Measurements from ENCODE around the gene HOXA4.

DNA sequence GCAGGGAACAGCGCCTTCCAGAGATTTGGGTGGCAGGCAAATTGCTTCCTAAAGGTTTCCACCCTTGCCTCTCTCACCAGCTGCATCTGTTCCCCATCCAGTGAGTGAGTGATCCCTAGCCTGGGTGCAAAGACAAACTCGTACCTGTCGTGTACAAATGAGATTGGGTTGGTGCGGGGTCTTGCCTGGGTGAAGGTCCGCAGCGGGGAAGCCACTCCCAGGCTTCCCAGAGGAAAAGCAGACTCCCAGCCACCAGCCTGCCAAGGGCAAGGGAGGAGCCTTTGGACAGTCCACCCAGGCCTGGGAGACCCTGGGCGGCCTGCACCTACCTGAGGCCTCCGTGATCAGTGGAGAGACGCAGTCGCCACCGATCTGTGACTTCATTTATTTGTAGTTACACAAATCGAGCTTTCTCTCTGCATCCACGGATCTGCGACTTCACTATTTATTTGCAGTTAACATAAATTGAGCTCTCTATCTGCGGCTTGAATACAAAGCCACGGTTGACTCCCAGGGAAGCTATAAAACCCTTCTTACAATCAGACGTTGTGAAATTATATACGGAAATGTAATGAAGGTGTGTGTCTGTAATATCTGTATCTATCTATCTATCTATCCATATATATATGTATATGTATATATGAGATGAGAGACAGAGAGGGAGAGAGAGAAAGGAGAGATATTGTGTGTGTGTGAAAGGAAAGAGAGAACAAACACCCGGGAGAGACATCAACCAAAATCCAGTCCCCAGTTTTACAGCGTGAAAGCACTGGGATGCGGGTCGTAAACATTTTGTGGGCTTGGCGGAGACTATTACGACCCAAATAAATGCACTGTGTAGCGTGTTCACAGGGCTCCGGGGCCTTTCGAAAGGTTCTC is 28.9 kb upstream of the HOXA4 start:
- TF ChIP-seq, protein P1, sequence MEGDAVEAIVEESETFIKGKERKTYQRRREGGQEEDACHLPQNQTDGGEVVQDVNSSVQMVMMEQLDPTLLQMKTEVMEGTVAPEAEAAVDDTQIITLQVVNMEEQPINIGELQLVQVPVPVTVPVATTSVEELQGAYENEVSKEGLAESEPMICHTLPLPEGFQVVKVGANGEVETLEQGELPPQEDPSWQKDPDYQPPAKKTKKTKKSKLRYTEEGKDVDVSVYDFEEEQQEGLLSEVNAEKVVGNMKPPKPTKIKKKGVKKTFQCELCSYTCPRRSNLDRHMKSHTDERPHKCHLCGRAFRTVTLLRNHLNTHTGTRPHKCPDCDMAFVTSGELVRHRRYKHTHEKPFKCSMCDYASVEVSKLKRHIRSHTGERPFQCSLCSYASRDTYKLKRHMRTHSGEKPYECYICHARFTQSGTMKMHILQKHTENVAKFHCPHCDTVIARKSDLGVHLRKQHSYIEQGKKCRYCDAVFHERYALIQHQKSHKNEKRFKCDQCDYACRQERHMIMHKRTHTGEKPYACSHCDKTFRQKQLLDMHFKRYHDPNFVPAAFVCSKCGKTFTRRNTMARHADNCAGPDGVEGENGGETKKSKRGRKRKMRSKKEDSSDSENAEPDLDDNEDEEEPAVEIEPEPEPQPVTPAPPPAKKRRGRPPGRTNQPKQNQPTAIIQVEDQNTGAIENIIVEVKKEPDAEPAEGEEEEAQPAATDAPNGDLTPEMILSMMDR (optimal IDR thresholded peaks at IDR 0.05 in 1 of 3, IDR thresholded peaks at IDR 0.05 in 1 of 3, conservative IDR thresholded peaks at IDR 0.05 in 1 of 3; ENCODE audit: extremely low read depth in 1 of 3, insufficient read depth in 2 of 3, low read length in 3 of 3), result no peak
- TF ChIP-seq EZH2 (IDR thresholded peaks at IDR 0.05; ENCODE audit: low read length), result no peak
